Endothelial cell of umbilical vein (primary cell): ENCODE data around the gene LHX5. TPM values are rescaled to one million over a fixed set of nuclear protein-coding genes. Genes with fewer than 3 reads are reported as not detected.
A peak's percentile ranks its signal among the peaks of the same experiment; 100 is the strongest.

Experiments used
- BruUV-seq: library from RNA; stranded (reverse); fragments of 400-500 nt; replicated peaks from 2 replicates; lab custom pipeline; 2021; lab: Mats Ljungman, UMichigan
- CTCF ChIA-PET: fragments of 300-600, 350-600 bp; sonication (Branson Sonifier 250); formaldehyde crosslinking; loops from one replicate; lab custom pipeline; 2021; ENCODE audit warnings: antibody characterized with exemption, inconsistent platforms; lab: Charles Lee
- POLR2A ChIA-PET: fragments of 300-600, 350-600 bp; sonication (Branson Sonifier 250); formaldehyde crosslinking; loops from one replicate; lab custom pipeline; 2021; ENCODE audit warnings: antibody characterized with exemption, inconsistent platforms; lab: Charles Lee
- DNase-seq: peaks from one replicate; pipeline ENCODE4 v3.0.0-alpha.2; 2011; ENCODE audit warnings: low read depth, low spot score
- FAIRE-seq: peaks from 2 replicates; lab custom pipeline; 2011; peaks lifted over from hg19 to GRCh38; lab: Jason Lieb, UNC
- H2AFZ ChIP-seq: 2 replicates; pipeline ENCODE4 v1.6.0; 2012; ENCODE audit warnings: low read depth, low read length, control low read depth, inconsistent platforms
- H3K27ac ChIP-seq: 2 replicates; pipeline ENCODE4 v1.5.1; 2011; ENCODE audit warnings: low read depth, mild to moderate bottlenecking, control low read depth, low read length, moderate library complexity; ENCODE audit not compliant: insufficient read depth
- H3K27me3 ChIP-seq, 2 experiments: 2 replicates each; pipeline versions ENCODE4 v1.6.0 to v1.6.1; 2011; ENCODE audit warnings: low read length in 2 of 2, mixed read lengths in 1 of 2; ENCODE audit not compliant: control insufficient read depth in 2 of 2, insufficient read depth in 2 of 2
- H3K36me3 ChIP-seq, 2 experiments: 2 replicates in 1 of 2; 3 replicates in 1 of 2; pipeline ENCODE4 v1.5.1; 2011; ENCODE audit warnings: low read length in 2 of 2, mild to moderate bottlenecking in 1 of 2, moderate library complexity in 1 of 2; ENCODE audit not compliant: control insufficient read depth in 2 of 2, insufficient read depth in 2 of 2; ENCODE audit errors: extremely low read depth in 1 of 2
- H3K4me1 ChIP-seq: 3 replicates; pipeline ENCODE4 v1.5.1; 2011; ENCODE audit warnings: mild to moderate bottlenecking, low read length; ENCODE audit not compliant: control insufficient read depth, insufficient read depth; ENCODE audit errors: extremely low read depth
- H3K4me2 ChIP-seq: 2 replicates; pipeline ENCODE4 v1.6.1; 2011; ENCODE audit warnings: low read length, control low read depth, mixed read lengths; ENCODE audit not compliant: insufficient read depth
- H3K4me3 ChIP-seq, 3 experiments: fragments of 200-600 bp in 1 of 3; sonication (generic), shearing (Covaris generic) in 1 of 3; replicated peaks in 1 of 3; 2 replicates each; pipeline ENCODE4 v1.5.1; 2011 to 2016; ENCODE audit warnings: control low read depth in 3 of 3, low read length in 3 of 3, mild to moderate bottlenecking in 2 of 3, inconsistent platforms in 1 of 3, low read depth in 1 of 3, moderate library complexity in 1 of 3; ENCODE audit not compliant: insufficient read depth in 1 of 3
- H3K79me2 ChIP-seq: 2 replicates; pipeline ENCODE4 v1.6.0; 2012; ENCODE audit warnings: low read length, inconsistent platforms; ENCODE audit not compliant: control insufficient read depth, insufficient read depth
- H3K9ac ChIP-seq: replicated peaks from 2 replicates; pipeline ENCODE3; 2011; ENCODE audit warnings: low read length, control low read depth; ENCODE audit not compliant: insufficient read depth; ENCODE audit errors: extremely low read depth
- H3K9me1 ChIP-seq: replicated peaks from 3 replicates; pipeline ENCODE4 v1.6.0; 2011; ENCODE audit warnings: mild to moderate bottlenecking, low read length; ENCODE audit not compliant: control insufficient read depth, insufficient read depth; ENCODE audit errors: extremely low read depth
- H3K9me3 ChIP-seq: replicated peaks from 2 replicates; pipeline ENCODE4 v1.5.1; 2012; ENCODE audit warnings: low read length, inconsistent platforms; ENCODE audit not compliant: control insufficient read depth, insufficient read depth
- H4K20me1 ChIP-seq: replicated peaks from 2 replicates; pipeline ENCODE3; 2011; ENCODE audit warnings: mild to moderate bottlenecking, low read length; ENCODE audit not compliant: control insufficient read depth, insufficient read depth; ENCODE audit errors: extremely low read depth
- EZH2 ChIP-seq: IDR thresholded peaks from 2 replicates; pipeline ENCODE4 v1.6.1; 2012; ENCODE audit warnings: borderline replicate concordance, low read depth, mild to moderate bottlenecking, moderate library complexity, low read length, inconsistent platforms; ENCODE audit not compliant: severe bottlenecking
- GATA2 ChIP-seq: IDR thresholded peaks from 2 replicates; pipeline ENCODE4 v1.7.0; 2011; ENCODE audit warnings: low read depth, mild to moderate bottlenecking, moderate library complexity, mixed read lengths, low read length; ENCODE audit not compliant: insufficient read length, insufficient read depth
- JUN ChIP-seq: IDR thresholded peaks from 2 replicates; pipeline ENCODE4 v1.6.1; 2011; ENCODE audit warnings: borderline replicate concordance, low read depth; ENCODE audit not compliant: insufficient read length, insufficient read depth
- MYC ChIP-seq: IDR thresholded peaks from one replicate; pipeline ENCODE4 v1.6.1; 2011; ENCODE audit warnings: mild to moderate bottlenecking, low read depth, low read length
- POLR2A ChIP-seq: IDR thresholded peaks from 2 replicates; pipeline ENCODE4 v1.6.1; 2012; ENCODE audit warnings: low read depth, mild to moderate bottlenecking, control low read depth, low read length
- POLR2AphosphoS5 ChIP-seq: IDR thresholded peaks from 2 replicates; pipeline ENCODE4 v1.6.1; 2012; ENCODE audit warnings: low read depth, mild to moderate bottlenecking, control low read depth, low read length, moderate library complexity; ENCODE audit not compliant: insufficient read depth
- dilution Hi-C: fragments of 300-500 bp; cut with MboI; formaldehyde crosslinking; loops from one replicate; pipeline ENCODE4 v1.15.0; 2019; ENCODE audit warnings: low sequenced_read_pairs; ENCODE audit not compliant: extremely low pct_ligation_motif_present
- intact Hi-C: fragments of 100-400 bp; cut with micrococcal nuclease; formaldehyde crosslinking; loops from one replicate; pipeline ENCODE4 v1.10.0; 2022
- polyA plus RNA-seq, 4 experiments: library from polyadenylated mRNA; depleted of rRNA in 3 of 4; stranded (reverse) in 3 of 4; unstranded in 1 of 4; fragments of >200 nt; gene quantifications; 2 replicates each; pipeline versions ENCODE4 v1.2.1 to v1.2.3, GENCODE V29; 2011 to 2012; ENCODE audit warnings: missing spikeins in 1 of 4
- total RNA-seq: library from RNA; stranded (reverse); gene quantifications from 2 replicates; pipeline ENCODE4 v1.2.3, GENCODE V29; 2021
- TF ChIP-seq, protein P1 (sequence below): IDR thresholded peaks from 2 replicates; pipeline ENCODE4 v1.6.1; 2011; ENCODE audit not compliant: insufficient read depth, insufficient read length
- TF ChIP-seq, protein P2 (sequence below), 2 donors: IDR thresholded peaks; 1 replicate in 1 of 2; 2 replicates in 1 of 2; pipeline ENCODE4 v1.5.1; 2011; ENCODE audit warnings: low read length in 2 of 2, mild to moderate bottlenecking in 2 of 2, moderate library complexity in 2 of 2, control low read depth in 1 of 2, inconsistent platforms in 1 of 2, low read depth in 1 of 2; ENCODE audit not compliant: insufficient read depth in 1 of 2; ENCODE audit errors: extremely low read depth in 1 of 2

LHX5 gene
- total and polyA plus RNA-seq, 2 donors (not counting 3 experiments of a cell fraction or from before 2014, with no cell fraction given) = not detected

DNA sequence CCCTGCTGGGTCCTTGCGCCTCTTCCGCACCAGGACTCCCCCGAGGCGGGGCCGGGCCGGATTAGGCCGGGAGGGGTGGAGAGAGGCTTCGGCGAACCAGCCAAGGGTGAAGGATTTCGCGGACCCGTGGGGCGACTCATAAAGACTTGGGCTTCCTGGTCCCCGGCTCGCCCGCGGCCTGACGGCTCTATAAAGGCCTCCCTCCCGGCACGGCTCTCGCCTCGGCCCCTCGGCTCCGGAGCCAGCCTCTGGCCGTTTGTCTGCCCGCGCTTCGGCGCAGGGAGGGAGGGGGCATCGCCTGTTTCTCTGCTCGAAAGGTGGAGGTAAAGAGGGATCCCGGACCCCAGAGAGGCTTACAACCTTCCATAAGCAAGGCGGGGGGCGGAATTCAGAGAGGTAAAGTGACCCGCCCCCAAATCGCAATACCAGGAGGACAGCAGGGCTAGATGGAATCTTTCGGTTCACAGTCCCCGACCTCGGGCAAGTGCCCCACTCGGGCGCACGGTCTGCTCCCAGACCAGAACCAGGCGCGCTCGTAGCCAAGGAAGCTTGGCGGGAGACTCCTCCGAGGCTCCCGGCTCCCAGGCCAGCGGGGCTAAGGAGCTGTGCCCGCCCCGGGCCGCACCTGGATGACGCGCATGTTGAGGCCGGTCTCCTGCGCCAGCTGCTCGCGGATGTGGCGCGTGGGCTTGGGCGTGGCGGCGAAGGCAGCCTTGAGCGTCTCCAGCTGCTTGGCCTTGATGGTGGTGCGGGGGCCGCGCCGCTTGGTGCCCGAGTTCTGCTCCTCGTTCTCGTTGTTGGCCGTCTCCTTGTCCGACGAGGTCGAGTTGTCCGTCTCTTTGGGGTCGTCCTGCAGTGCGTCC is 3.9 kb downstream of the LHX5 start:
- H3K27me3 ChIP-seq = peaks cover 83 to 98% of the 10 kb centered on the region in 2 experiments
- H4K20me1 ChIP-seq = no peaks in the 10 kb centered on the region
- no peak overlapping the region for H3K27ac ChIP-seq
- TF ChIP-seq JUN = no peak
- TF ChIP-seq EZH2 = peak; percentile 96
- TF ChIP-seq MYC = no peak
- TF ChIP-seq, protein P1, sequence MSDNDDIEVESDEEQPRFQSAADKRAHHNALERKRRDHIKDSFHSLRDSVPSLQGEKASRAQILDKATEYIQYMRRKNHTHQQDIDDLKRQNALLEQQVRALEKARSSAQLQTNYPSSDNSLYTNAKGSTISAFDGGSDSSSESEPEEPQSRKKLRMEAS = no peak
- TF ChIP-seq, protein P2, sequence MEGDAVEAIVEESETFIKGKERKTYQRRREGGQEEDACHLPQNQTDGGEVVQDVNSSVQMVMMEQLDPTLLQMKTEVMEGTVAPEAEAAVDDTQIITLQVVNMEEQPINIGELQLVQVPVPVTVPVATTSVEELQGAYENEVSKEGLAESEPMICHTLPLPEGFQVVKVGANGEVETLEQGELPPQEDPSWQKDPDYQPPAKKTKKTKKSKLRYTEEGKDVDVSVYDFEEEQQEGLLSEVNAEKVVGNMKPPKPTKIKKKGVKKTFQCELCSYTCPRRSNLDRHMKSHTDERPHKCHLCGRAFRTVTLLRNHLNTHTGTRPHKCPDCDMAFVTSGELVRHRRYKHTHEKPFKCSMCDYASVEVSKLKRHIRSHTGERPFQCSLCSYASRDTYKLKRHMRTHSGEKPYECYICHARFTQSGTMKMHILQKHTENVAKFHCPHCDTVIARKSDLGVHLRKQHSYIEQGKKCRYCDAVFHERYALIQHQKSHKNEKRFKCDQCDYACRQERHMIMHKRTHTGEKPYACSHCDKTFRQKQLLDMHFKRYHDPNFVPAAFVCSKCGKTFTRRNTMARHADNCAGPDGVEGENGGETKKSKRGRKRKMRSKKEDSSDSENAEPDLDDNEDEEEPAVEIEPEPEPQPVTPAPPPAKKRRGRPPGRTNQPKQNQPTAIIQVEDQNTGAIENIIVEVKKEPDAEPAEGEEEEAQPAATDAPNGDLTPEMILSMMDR (IDR thresholded peaks at IDR 0.05; ENCODE audit: extremely low read depth in 1 of 2, insufficient read depth in 1 of 2, low read depth in 1 of 2, low read length in 2 of 2) = no peak
- TF ChIP-seq POLR2AphosphoS5 = no peak
- no peak for TF ChIP-seq POLR2A
- TF ChIP-seq GATA2 = no peak
- dilution Hi-C loops (no loop called here), intact Hi-C loops (no loop called here)
- no peaks in the 10 kb centered on the region for H3K9me3 ChIP-seq
- no peak overlapping the region for H3K4me2 ChIP-seq
- ChIA-PET CTCF (interaction anchor here (2.2 kb wide), 1 partner anchor 445 kb away, joined by 4 read pairs; no protein-coding TSS in a partner anchor), POLR2A (no interaction called here)
- H2AFZ ChIP-seq = no peak overlapping the region
- H3K36me3 ChIP-seq = no peaks in the 10 kb centered on the region
- no peak overlapping the region for H3K9ac ChIP-seq
- BruUV-seq = no TSS peak
- FAIRE-seq = no peak
- H3K79me2 ChIP-seq = no peaks in the 10 kb centered on the region
- H3K9me1 ChIP-seq = no peaks in the 10 kb centered on the region
- H3K4me3 ChIP-seq = no peak overlapping the region
- DNase-seq = no peak
- H3K4me1 ChIP-seq = no peaks in the 10 kb centered on the region
